Measurements from ENCODE around the gene AOC3. TPM values are rescaled to one million over a fixed set of nuclear protein-coding genes. Genes with fewer than 3 reads are reported as not detected.

Gene AOC3
- total and polyA plus RNA-seq, 2 of the 4 experiments (the other 2 are of a cell fraction) = 0.17 TPM; not detected in 1

DNA sequence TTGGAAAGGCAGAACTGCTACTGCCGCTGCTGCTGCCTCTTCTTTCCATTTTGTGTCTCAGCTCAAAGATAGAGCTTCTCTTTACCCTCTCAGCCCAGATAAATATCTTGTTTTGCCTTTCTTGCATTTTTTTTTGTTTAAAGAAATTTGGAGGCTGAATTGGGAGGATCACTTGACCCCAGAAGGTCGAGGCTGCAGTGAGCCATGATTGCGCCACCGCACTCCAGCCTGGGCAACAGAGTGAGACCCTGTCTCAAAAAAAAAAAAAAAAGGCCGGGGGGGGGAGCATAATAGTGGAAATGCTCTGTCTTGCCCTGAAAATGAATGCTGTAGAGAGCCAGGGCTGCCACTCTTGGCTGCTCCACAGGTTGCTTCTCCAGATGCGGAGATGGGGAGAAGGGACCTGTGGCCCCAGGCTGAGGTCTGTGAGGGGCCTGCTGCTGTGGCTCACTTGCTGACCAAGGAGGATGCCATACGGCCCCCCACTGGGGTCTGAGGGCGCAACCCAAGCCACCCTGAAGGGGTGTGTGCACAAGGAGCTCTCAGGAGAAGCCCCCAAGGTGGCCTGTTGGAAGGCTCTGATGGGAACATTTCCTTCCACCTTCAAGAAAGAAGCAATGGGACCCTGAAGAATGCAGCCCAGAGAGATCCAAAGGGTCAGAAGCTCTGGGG is 28.1 kb downstream of the AOC3 start:
- no peak for ATAC-seq (ENCODE audit: low read depth)
- Histone ChIP-seq H2AK5ac (ENCODE audit: low read depth, low read length) (no peak overlapping the region), H3K9me1 (ENCODE audit: insufficient read depth, low read length) (no peaks in the 10 kb centered on the region), H3K14ac (replicated peaks; ENCODE audit: low read depth, low read length) (no peak overlapping the region), H4K20me1 (ENCODE audit: insufficient read depth, low read length) (no peaks in the 10 kb centered on the region), H3K56ac (ENCODE audit: extremely low read depth, insufficient read depth, low read length) (no peak overlapping the region), H3K36me3 (ENCODE audit: control insufficient read depth, insufficient read depth, low read length) (no peaks in the 10 kb centered on the region), H3K79me1 (ENCODE audit: low read depth in 1 of 2, low read length in 2 of 2) (no peaks in the 10 kb centered on the region), H3K4me2 (ENCODE audit: low read depth, low read length) (no peak overlapping the region), H3K4me1 (ENCODE audit: control insufficient read depth, insufficient read depth, low read length) (peaks cover 4% of the 10 kb centered on the region; the same call in 1 of the 2 replicates), H2AFZ (replicated peaks; ENCODE audit: low read length, poor library complexity) (no peak overlapping the region), H3K4me3 (ENCODE audit: insufficient read depth, low read depth, low read length) (no peak overlapping the region), H2BK20ac (ENCODE audit: low read depth, low read length) (no peak overlapping the region), H3K23ac (ENCODE audit: low read depth, low read length) (no peak overlapping the region), H4K5ac (ENCODE audit: low read depth, low read length) (no peak overlapping the region), H2BK120ac (ENCODE audit: low read depth, low read length) (no peak overlapping the region), H3K9ac (ENCODE audit: low read depth, low read length) (no peak overlapping the region), H4K91ac (ENCODE audit: insufficient read depth, low read depth, low read length) (no peak overlapping the region), H3K27me3 (ENCODE audit: control insufficient read depth, insufficient read depth, low read length) (peaks cover 27% of the 10 kb centered on the region), H3K27ac (ENCODE audit: insufficient read depth, low read length) (no peak overlapping the region), H3K18ac (ENCODE audit: low read depth, low read length) (no peak overlapping the region), H2BK5ac (ENCODE audit: low read depth, low read length, poor library complexity, severe bottlenecking) (no peak overlapping the region), H2AK9ac (replicated peaks; ENCODE audit: low read depth, low read length, poor library complexity) (no peak overlapping the region), H2BK15ac (ENCODE audit: low read depth, low read length) (no peak overlapping the region), H3K4ac (ENCODE audit: low read depth, low read length) (no peak overlapping the region), H4K8ac (ENCODE audit: low read depth in 2 of 2, low read length in 2 of 2) (no peak overlapping the region), H3K9me3 (ENCODE audit: control insufficient read depth, insufficient read depth, low read length) (no peaks in the 10 kb centered on the region)
- in situ Hi-C loops (cut with MboI; ENCODE audit: low sequenced_read_pairs) = loop anchor here (25.0 kb wide), 1 partner anchor 433 kb away; no protein-coding TSS in a partner anchor
- no peak for DNase-seq
- ChIA-PET POLR2A (ENCODE audit: unreplicated experiment) (no interaction called here), CTCF (no interaction called here)
- no peak for TF ChIP-seq RCOR1 (IDR thresholded peaks at IDR 0.05; ENCODE audit: insufficient replicate concordance, low read length)
- no peak for TF ChIP-seq MAFK (IDR thresholded peaks at IDR 0.05; ENCODE audit: low read depth, low read length)
- no peak for TF ChIP-seq NFE2L2 (IDR thresholded peaks at IDR 0.05; ENCODE audit: low read depth, low read length)
- no peak for TF ChIP-seq POLR2A (IDR thresholded peaks at IDR 0.05; ENCODE audit: low read depth, low read length)
- TF ChIP-seq, protein P1, sequence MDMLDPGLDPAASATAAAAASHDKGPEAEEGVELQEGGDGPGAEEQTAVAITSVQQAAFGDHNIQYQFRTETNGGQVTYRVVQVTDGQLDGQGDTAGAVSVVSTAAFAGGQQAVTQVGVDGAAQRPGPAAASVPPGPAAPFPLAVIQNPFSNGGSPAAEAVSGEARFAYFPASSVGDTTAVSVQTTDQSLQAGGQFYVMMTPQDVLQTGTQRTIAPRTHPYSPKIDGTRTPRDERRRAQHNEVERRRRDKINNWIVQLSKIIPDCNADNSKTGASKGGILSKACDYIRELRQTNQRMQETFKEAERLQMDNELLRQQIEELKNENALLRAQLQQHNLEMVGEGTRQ (IDR thresholded peaks at IDR 0.05; ENCODE audit: low read depth, low read length) = no peak
- TF ChIP-seq RAD21 (IDR thresholded peaks at IDR 0.05; ENCODE audit: low read length) = no peak
- no peak for TF ChIP-seq MAZ (IDR thresholded peaks at IDR 0.05; ENCODE audit: borderline replicate concordance, low read depth, low read length)
- TF ChIP-seq SMC3 (IDR thresholded peaks at IDR 0.05; ENCODE audit: low read depth, low read length) = no peak
- TF ChIP-seq FOS (IDR thresholded peaks at IDR 0.05; ENCODE audit: low read depth, low read length) = no peak
- TF ChIP-seq BHLHE40 (IDR thresholded peaks at IDR 0.05; ENCODE audit: low read depth, low read length) = no peak
- no TSS peak for BruUV-seq (replicated peaks)
- intact Hi-C loops (cut with micrococcal nuclease) = no loop called here
- 100% methylated on average over 1 of the region's 8 CpGs; no CpG with 5 or more reads in 1 of the 2 experiments for WGBS, 2 experiments (ENCODE audit: extremely low coverage in 2 of 2, insufficient read length in 1 of 2)
- dilution Hi-C loops (cut with HindIII; ENCODE audit: low sequenced_read_pairs, unreplicated experiment) = no loop called here

Data from IMR-90 (cell line).